Mesenchymal stem cell (in vitro differentiated cells and primary cell): ENCODE results near the gene ARHGAP5. TPM values are rescaled to one million over a fixed set of nuclear protein-coding genes. Genes with fewer than 3 reads are reported as not detected.

Experiments used
- DNase-seq: peaks from one replicate; pipeline ENCODE4 v3.0.0-alpha.2; 2013
- H2AFZ ChIP-seq: one replicate; pipeline ENCODE4 v1.6.1; 2013; ENCODE audit warnings: low read depth, mild to moderate bottlenecking, control low read depth, inconsistent platforms, low read length, moderate library complexity
- H2AK5ac ChIP-seq: 2 replicates; pipeline ENCODE4 v1.6.1; 2013; ENCODE audit warnings: low read length, moderate library complexity, mild to moderate bottlenecking, inconsistent platforms; ENCODE audit not compliant: severe bottlenecking
- H2BK120ac ChIP-seq: one replicate; pipeline ENCODE4 v1.6.1; 2013; ENCODE audit warnings: low read depth, mild to moderate bottlenecking, inconsistent platforms, low read length, moderate library complexity
- H2BK12ac ChIP-seq, 2 experiments: one replicate each; pipeline ENCODE4 v1.6.1; 2013; ENCODE audit warnings: inconsistent platforms in 2 of 2, low read length in 2 of 2, mild to moderate bottlenecking in 2 of 2, moderate library complexity in 2 of 2, control low read depth in 1 of 2
- H2BK15ac ChIP-seq: one replicate; pipeline ENCODE4 v1.6.1; 2013; ENCODE audit warnings: mild to moderate bottlenecking, low read depth, inconsistent platforms; ENCODE audit not compliant: poor library complexity, severe bottlenecking
- H2BK5ac ChIP-seq: 2 replicates; pipeline ENCODE4 v1.6.1; 2013; ENCODE audit warnings: low read depth, mild to moderate bottlenecking, low read length, control low read depth, inconsistent platforms; ENCODE audit not compliant: poor library complexity, severe bottlenecking
- H3K14ac ChIP-seq, 2 experiments: one replicate each; pipeline ENCODE4 v1.6.1; 2013; ENCODE audit warnings: inconsistent platforms in 2 of 2, low read length in 2 of 2, control low read depth in 1 of 2, mild to moderate bottlenecking in 1 of 2, moderate library complexity in 1 of 2
- H3K18ac ChIP-seq, 2 experiments: one replicate each; pipeline ENCODE4 v1.6.1; 2013; ENCODE audit warnings: inconsistent platforms in 2 of 2, low read length in 2 of 2, control low read depth in 1 of 2, low read depth in 1 of 2, mild to moderate bottlenecking in 1 of 2
- H3K23ac ChIP-seq, 2 experiments: one replicate each; pipeline ENCODE4 v1.6.1; 2013; ENCODE audit warnings: inconsistent platforms in 2 of 2, low read length in 2 of 2, mild to moderate bottlenecking in 2 of 2, moderate library complexity in 2 of 2, control low read depth in 1 of 2
- H3K27ac ChIP-seq: 2 replicates; pipeline ENCODE4 v1.5.1; 2013; ENCODE audit warnings: mild to moderate bottlenecking, moderate library complexity, low read length, control low read depth, inconsistent platforms; ENCODE audit not compliant: poor library complexity, severe bottlenecking
- H3K27me3 ChIP-seq, 2 experiments: 2 replicates each; pipeline versions ENCODE4 v1.6.1 to v1.7.0; 2013; ENCODE audit warnings: low read length in 2 of 2, mild to moderate bottlenecking in 2 of 2, moderate library complexity in 2 of 2, control low read depth in 1 of 2, inconsistent platforms in 1 of 2; ENCODE audit not compliant: control insufficient read depth in 1 of 2, insufficient read depth in 1 of 2
- H3K36me3 ChIP-seq, 2 experiments: 2 replicates each; pipeline versions ENCODE4 v1.6.1 to v1.7.0; 2013; ENCODE audit warnings: low read length in 2 of 2, control low read depth in 1 of 2, inconsistent platforms in 1 of 2, low read depth in 1 of 2, mild to moderate bottlenecking in 1 of 2; ENCODE audit not compliant: insufficient read depth in 2 of 2, control insufficient read depth in 1 of 2
- H3K4ac ChIP-seq, 2 experiments: one replicate each; pipeline ENCODE4 v1.6.1; 2013; ENCODE audit warnings: inconsistent platforms in 2 of 2, low read length in 2 of 2, mild to moderate bottlenecking in 2 of 2, moderate library complexity in 2 of 2, control low read depth in 1 of 2, low read depth in 1 of 2
- H3K4me1 ChIP-seq: 2 replicates; pipeline ENCODE4 v1.6.1; 2013; ENCODE audit warnings: low read depth, low read length, control low read depth; ENCODE audit not compliant: control insufficient read depth, insufficient read depth
- H3K4me2 ChIP-seq: 2 replicates; pipeline ENCODE4 v1.6.1; 2013; ENCODE audit warnings: low read length, mild to moderate bottlenecking, inconsistent platforms; ENCODE audit not compliant: poor library complexity, severe bottlenecking
- H3K4me3 ChIP-seq, 2 experiments: 2 replicates each; pipeline versions ENCODE4 v1.5.1 to v1.7.0; 2013; ENCODE audit warnings: low read length in 2 of 2, mild to moderate bottlenecking in 2 of 2, control low read depth in 1 of 2, low read depth in 1 of 2; ENCODE audit not compliant: insufficient read depth in 1 of 2
- H3K79me1 ChIP-seq: replicated peaks from 2 replicates; pipeline ENCODE4 v1.6.1; 2013; ENCODE audit warnings: mild to moderate bottlenecking, control low read depth, low read length, inconsistent platforms; ENCODE audit not compliant: poor library complexity, severe bottlenecking
- H3K9ac ChIP-seq: 2 replicates; pipeline ENCODE4 v1.7.0; 2013; ENCODE audit warnings: mild to moderate bottlenecking, low read length, moderate library complexity
- H3K9me3 ChIP-seq: 2 replicates; pipeline ENCODE4 v1.7.0; 2013; ENCODE audit warnings: mild to moderate bottlenecking, low read length; ENCODE audit not compliant: control insufficient read depth
- H4K8ac ChIP-seq: one replicate; pipeline ENCODE4 v1.6.1; 2013; ENCODE audit warnings: inconsistent platforms, mild to moderate bottlenecking, low read length, moderate library complexity
- H4K91ac ChIP-seq: one replicate; pipeline ENCODE4 v1.6.1; 2013; ENCODE audit warnings: mild to moderate bottlenecking, low read length, inconsistent platforms
- WGBS: methylation state at CpG from one replicate; pipeline ENCODE4 v1.1.7; 2013; ENCODE audit warnings: mixed read lengths; 5-methylcytosine and 5-hydroxymethylcytosine counted together
- small RNA-seq: library from polyadenylated mRNA; stranded (forward); fragments of <200 nt; extraction: miRNeasy Mini kit (QIAGEN cat#:217004); gene quantifications from one replicate; pipeline ENCODE3, GENCODE V24; 2013; ENCODE audit warnings: low read depth

Gene ARHGAP5

GRCh38 chr14:32206552-32206951 is 129.4 kb downstream of the ARHGAP5 start:
- H2BK12ac ChIP-seq: no peak overlapping the region

GRCh38 chr14:32208490-32208889 is 131.4 kb downstream of the ARHGAP5 start:
- H3K27me3 ChIP-seq: peaks cover 0 to 29% of the 10 kb centered on the region in 2 experiments
- H3K4me1 ChIP-seq: peaks cover 2% of the 10 kb centered on the region
- DNase-seq: no peak
- no peak overlapping the region for H4K8ac ChIP-seq
- no peak overlapping the region for H3K23ac ChIP-seq
- H2AFZ ChIP-seq: no peak overlapping the region
- no peak overlapping the region for H2BK5ac ChIP-seq
- no peak overlapping the region for H3K9ac ChIP-seq
- H3K9me3 ChIP-seq: no peaks in the 10 kb centered on the region
- H3K14ac ChIP-seq: no peak overlapping the region
- H3K79me1 ChIP-seq: no peaks in the 10 kb centered on the region
- H3K4me2 ChIP-seq: no peak overlapping the region
- H3K4ac ChIP-seq: no peak overlapping the region
- no peak overlapping the region for H2AK5ac ChIP-seq
- no peak overlapping the region for H2BK15ac ChIP-seq
- no peak overlapping the region for H2BK12ac ChIP-seq
- H3K36me3 ChIP-seq: no peaks in the 10 kb centered on the region
- H4K91ac ChIP-seq: no peak overlapping the region
- H3K4me3 ChIP-seq: no peak overlapping the region
- H3K18ac ChIP-seq: no peak overlapping the region
- no peak overlapping the region for H2BK120ac ChIP-seq
- H3K27ac ChIP-seq: no peak overlapping the region
- whole genome bisulfite sequencing: 100% methylated on average over 2 of the region's 3 CpGs

More at GRCh38 chr14:32206552-32206951, 129.4 kb downstream of the ARHGAP5 start:
- H3K27me3 ChIP-seq: peaks cover 0 to 29% of the 10 kb centered on the region in 2 experiments
- DNase-seq: no peak
- no peak overlapping the region for H4K8ac ChIP-seq
- no peaks in the 10 kb centered on the region for H3K36me3 ChIP-seq
- H2BK5ac ChIP-seq: no peak overlapping the region
- H3K9ac ChIP-seq: no peak overlapping the region
- H3K14ac ChIP-seq: no peak overlapping the region
- H2BK15ac ChIP-seq: no peak overlapping the region
- H3K9me3 ChIP-seq: no peaks in the 10 kb centered on the region
- no peak overlapping the region for H3K23ac ChIP-seq
- no peak overlapping the region for H2AFZ ChIP-seq
- no peak overlapping the region for H3K4me3 ChIP-seq
- H3K4ac ChIP-seq: no peak overlapping the region
- H3K27ac ChIP-seq: no peak overlapping the region
- H3K18ac ChIP-seq: no peak overlapping the region
- 74% methylated on average over 2 of the region's 2 CpGs for WGBS
- no peaks in the 10 kb centered on the region for H3K79me1 ChIP-seq
- H2AK5ac ChIP-seq: no peak overlapping the region
- H3K4me2 ChIP-seq: no peak overlapping the region
- H2BK120ac ChIP-seq: no peak overlapping the region
- no peak overlapping the region for H4K91ac ChIP-seq
- H3K4me1 ChIP-seq: peaks cover 5% of the 10 kb centered on the region

Small RNAs within 50 kb of the gene (small RNA-seq; reads per million reads assigned to genes)
- gene RNU6-7 (not detected), gene RNU6-8 (not detected)
